Muscle of leg (tissue), 11 donors: Measurements from ENCODE around the gene PRSS22. TPM values are rescaled to one million over a fixed set of nuclear protein-coding genes. Genes with fewer than 3 reads are reported as not detected.

Experiments used
- DNase-seq: peaks from one replicate; pipeline ENCODE4 v3.0.0; 2013
- H3K27ac ChIP-seq: one replicate; pipeline ENCODE4 v1.5.1; 2013; ENCODE audit warnings: mild to moderate bottlenecking, low read length, control low read depth
- H3K27me3 ChIP-seq: one replicate; pipeline ENCODE4 v1.6.1; 2013; ENCODE audit warnings: low read length; ENCODE audit not compliant: control insufficient read depth, insufficient read depth
- H3K36me3 ChIP-seq: one replicate; pipeline ENCODE4 v1.6.1; 2013; ENCODE audit warnings: low read length; ENCODE audit not compliant: control insufficient read depth, insufficient read depth
- H3K4me1 ChIP-seq: one replicate; pipeline ENCODE4 v1.6.1; 2013; ENCODE audit warnings: low read length; ENCODE audit not compliant: control insufficient read depth, insufficient read depth
- H3K4me3 ChIP-seq: one replicate; pipeline ENCODE4 v1.5.1; 2013; ENCODE audit warnings: low read length, control low read depth
- H3K9me3 ChIP-seq: replicated peaks from 2 replicates; pipeline ENCODE4 v1.6.1; 2013; ENCODE audit warnings: low read depth, low read length; ENCODE audit not compliant: control insufficient read depth
- WGBS: methylation state at CpG from one replicate; pipeline ENCODE4 v1.1.5; 2013; ENCODE audit warnings: missing lambda C conversion rate; ENCODE audit not compliant: insufficient coverage; 5-methylcytosine and 5-hydroxymethylcytosine counted together
- polyA plus RNA-seq, 8 donors: library from polyadenylated mRNA; unstranded; fragments of 120-200 nt; gene quantifications; one replicate each; pipeline versions ENCODE4 v1.2.1 to v1.2.3, GENCODE V29; 2013; ENCODE audit warnings: inconsistent platforms in 1 of 8, low replicate concordance in 1 of 8; ENCODE audit not compliant: insufficient read length in 8 of 8, insufficient read depth in 1 of 8
- total RNA-seq: library from RNA; stranded (reverse); fragments of 120-200 nt; gene quantifications from one replicate; pipeline ENCODE4 v1.2.4, GENCODE V29; 2013

The PRSS22 gene
- total and polyA plus RNA-seq, 9 donors = 0.94 TPM; not detected in 7

DNA sequence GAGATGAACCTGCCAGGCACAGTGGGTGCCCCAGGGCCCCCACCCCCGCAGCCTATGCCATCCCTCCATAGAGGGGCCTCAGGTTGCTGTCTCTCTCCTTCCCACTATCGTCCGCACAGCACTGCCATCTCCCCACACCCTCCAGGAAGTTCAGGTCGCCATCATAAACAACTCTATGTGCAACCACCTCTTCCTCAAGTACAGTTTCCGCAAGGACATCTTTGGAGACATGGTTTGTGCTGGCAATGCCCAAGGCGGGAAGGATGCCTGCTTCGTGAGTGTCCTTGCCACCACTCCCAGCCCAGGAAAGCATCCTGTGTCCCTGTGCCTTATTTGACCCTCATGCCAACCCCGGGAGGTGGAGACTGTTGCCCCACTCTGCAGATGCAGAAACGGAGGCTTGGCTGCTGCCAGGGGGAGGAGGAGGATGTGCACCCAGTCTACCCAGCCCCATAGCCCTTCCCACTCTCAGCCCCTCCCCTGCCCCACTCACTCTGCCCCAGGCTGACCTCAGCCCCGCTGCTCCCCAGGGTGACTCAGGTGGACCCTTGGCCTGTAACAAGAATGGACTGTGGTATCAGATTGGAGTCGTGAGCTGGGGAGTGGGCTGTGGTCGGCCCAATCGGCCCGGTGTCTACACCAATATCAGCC, 37.0 kb downstream of the PRSS22 start:
- DNase-seq = no peak
- peaks cover 19% of the 10 kb centered on the region for H3K27me3 ChIP-seq
- 78% methylated on average over 10 of the region's 14 CpGs for WGBS

DNA sequence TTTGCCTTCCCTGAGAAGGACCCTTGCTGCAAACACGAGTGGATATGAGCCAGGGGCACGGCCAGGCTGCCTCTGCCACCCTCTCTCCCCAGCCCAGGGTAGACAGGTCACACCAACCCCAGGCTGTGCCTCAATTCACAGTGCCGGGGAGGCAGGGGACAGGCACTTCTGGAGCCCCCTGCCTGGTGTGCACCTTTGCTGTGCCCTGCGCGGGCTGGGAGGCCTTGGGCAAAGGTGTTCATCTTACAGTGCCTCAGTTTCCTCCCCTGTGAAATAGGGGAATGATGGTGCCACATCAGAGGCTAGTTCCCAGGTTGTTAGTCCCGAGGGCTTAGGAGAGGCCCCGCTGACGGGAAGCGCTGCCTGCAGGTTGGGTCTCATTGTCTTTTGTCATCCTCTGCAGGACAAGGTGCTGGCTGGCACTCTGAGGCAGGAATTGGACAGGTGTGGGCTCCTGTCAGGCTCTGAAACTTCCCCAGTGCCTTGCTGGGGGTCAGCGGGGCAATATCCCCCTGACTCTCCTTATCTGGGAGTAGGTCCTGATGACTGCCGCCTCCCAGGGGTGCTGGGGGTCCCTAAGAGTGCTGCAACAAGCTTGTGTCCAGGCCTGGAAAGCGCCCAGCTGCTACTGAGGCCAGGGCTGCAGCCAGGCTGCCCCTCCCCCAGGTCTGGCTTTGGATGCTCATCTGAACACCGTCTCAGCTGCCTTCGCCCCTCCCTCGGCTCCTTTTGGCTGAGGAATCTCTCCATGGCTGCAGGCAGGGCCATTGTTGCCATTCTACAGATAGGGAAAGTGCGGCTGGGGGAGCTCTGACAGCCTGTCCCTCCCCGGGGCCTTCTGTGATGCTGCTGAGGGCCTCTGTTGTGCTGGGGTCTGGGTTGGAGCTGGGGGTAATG, 37.8 kb downstream of the PRSS22 start:
- Histone ChIP-seq H3K27me3 (peaks cover 15% of the 10 kb centered on the region), H3K4me3 (no peak overlapping the region), H3K4me1 (no peaks in the 10 kb centered on the region), H3K27ac (no peak overlapping the region), H3K36me3 (no peaks in the 10 kb centered on the region), H3K9me3 (no peaks in the 10 kb centered on the region)
- 56% methylated on average over 13 of the region's 17 CpGs for WGBS
- DNase-seq = no peak

More for the DNA sequence above, 37.0 kb downstream of the PRSS22 start:
- H3K36me3 ChIP-seq = no peaks in the 10 kb centered on the region
- no peaks in the 10 kb centered on the region for H3K9me3 ChIP-seq
- H3K27ac ChIP-seq = no peak overlapping the region
- no peak overlapping the region for H3K4me3 ChIP-seq
- no peaks in the 10 kb centered on the region for H3K4me1 ChIP-seq

DNA sequence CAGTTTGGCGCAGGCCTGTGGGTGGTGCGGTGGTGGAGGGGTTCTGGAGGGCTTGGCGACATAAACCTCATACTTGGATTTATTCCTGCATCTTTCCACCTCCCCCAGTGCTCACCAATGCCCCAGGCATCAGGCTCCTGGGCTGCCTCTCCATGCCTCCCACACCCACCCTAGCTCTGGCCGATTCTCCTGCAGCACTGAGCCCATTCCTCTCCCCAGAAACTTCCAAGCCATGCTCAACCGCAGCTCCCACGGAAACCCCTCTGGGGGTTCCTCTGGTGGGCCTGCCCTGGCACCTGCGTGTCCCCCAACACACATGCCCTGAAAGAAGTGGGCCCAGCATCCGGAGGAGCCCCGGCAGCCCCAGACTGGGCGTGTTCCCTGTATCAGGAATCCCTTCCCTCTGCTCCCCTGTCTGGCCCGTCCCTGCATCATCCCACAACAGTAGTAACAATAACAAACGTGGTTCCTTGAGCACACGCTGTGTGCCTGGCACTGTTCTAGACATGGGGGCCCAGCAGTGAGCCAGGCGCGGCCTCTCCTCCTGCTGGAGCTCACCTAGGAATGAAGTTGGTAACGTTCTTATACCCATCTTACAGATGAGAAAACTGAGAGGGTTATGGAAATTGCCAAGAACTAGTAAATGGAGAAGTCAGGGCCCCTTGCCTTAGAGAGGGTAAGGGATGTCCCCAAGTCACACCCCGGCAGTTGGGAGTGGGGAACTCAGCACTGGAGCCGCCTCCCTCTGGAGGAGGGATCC, 38.6 kb downstream of the PRSS22 start:
- H3K27me3 ChIP-seq = peaks cover 17% of the 10 kb centered on the region
- no peak overlapping the region for H3K27ac ChIP-seq
- no peak for DNase-seq
- 78% methylated on average over 11 of the region's 18 CpGs for WGBS
- no peaks in the 10 kb centered on the region for H3K4me1 ChIP-seq
- H3K36me3 ChIP-seq = no peaks in the 10 kb centered on the region
- H3K4me3 ChIP-seq = no peak overlapping the region
- no peaks in the 10 kb centered on the region for H3K9me3 ChIP-seq

DNA sequence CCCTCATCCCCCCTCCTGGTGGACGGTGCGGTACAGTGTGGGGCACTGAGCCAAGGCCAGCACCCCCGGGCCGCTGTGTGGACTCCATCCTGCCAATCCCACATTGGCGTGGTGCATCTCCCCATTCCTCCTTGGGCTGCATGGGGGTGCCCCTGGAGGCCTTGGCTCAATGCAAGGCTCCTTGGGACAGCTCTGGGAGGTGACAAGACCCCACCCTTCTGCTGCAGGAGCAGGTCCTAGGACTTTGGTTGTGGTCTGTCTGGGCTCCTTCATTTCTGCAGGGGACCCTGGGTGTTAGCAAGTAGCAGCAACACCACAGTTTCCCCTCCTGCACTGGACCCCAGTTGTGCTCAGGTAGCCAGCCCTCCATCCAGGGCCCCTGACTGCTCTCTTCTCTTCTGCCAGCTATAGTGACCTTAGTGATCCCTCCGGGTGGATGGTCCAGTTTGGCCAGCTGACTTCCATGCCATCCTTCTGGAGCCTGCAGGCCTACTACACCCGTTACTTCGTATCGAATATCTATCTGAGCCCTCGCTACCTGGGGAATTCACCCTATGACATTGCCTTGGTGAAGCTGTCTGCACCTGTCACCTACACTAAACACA, 39.6 kb downstream of the PRSS22 start:
- Histone ChIP-seq H3K36me3 (no peaks in the 10 kb centered on the region), H3K4me3 (no peak overlapping the region), H3K9me3 (no peaks in the 10 kb centered on the region), H3K4me1 (no peaks in the 10 kb centered on the region), H3K27ac (no peak overlapping the region), H3K27me3 (peaks cover 17% of the 10 kb centered on the region)
- DNase-seq = no peak
- WGBS = 81% methylated on average over 7 of the region's 10 CpGs

DNA sequence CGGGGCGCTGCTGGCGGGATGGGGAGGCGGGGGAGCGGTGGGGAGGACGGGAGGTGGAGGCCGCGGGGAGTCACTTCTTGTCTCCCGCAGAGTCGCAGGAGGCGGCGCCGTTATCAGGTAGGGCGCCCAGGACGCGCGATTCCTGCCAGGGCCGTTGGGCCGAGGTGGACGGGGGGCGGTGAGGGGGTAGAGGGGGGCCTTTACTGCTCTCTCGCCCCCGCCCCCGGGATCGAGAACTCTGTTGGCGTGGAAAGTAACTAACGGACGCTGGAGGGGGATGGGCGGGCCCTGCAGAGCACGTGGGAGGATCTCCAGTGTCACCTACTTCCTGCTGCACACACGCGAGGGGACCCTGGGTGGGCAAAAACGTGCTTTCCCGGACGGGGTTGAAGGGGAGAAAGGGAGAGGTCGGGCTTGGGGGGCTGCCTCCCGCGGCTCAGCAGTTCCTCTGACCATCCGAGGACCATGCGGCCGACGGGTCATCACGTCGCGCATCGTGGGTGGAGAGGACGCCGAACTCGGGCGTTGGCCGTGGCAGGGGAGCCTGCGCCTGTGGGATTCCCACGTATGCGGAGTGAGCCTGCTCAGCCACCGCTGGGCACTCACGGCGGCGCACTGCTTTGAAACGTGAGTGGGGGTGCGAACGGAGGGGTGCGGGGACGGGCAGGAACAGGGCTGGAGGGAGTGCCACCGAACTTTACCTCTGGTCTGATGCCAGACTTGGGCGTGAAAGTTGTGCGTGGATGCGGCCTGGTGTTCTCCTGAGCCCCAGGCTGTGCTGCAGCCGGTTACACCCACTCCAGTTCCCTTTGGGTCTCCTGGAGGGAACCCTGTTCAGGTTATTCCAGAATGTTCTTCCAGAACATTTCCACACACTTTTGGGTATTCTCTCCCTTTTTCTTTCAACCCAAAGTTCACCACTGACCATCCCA, 40.4 kb downstream of the PRSS22 start:
- Histone ChIP-seq H3K4me3 (no peak overlapping the region), H3K27me3 (peaks cover 17% of the 10 kb centered on the region), H3K4me1 (no peaks in the 10 kb centered on the region), H3K36me3 (no peaks in the 10 kb centered on the region), H3K9me3 (no peaks in the 10 kb centered on the region), H3K27ac (no peak overlapping the region)
- WGBS = 64% methylated on average over 50 of the region's 68 CpGs
- DNase-seq = no peak

DNA sequence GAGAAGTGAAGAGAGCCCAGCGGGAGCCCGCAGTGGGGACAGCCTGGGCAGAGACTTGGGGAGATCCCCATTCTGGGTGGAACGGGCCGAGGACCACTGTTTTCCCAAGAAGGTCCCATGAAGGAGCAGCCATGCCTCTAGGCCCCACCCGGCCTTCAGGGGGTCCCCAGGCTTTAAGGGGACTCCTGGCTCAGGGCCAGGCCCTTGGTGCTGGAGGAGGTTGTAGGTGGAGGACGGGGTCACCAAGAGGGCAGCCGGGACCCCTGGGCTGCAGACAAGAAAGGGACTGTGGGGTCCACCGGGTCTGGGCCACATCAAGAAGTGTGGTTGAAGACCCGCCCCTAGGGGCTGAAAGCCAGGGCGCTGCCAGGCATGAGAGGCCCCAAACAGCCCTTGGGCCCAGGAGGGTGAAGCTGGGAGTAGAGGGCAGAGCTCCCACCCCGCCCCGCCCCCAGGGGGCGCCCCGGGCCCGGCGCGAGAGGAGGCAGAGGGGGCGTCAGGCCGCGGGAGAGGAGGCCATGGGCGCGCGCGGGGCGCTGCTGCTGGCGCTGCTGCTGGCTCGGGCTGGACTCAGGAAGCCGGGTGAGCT, 41.1 kb downstream of the PRSS22 start, which contains the start of gene PRSS21:
Gene PRSS21, plus strand, starts transcription at position 487 of the 589 bp plus-strand sequence. Its CDS starts 32 bp downstream, at position 519.
- Histone ChIP-seq H3K27ac (no peak within 1 kb of the TSS), H3K4me3 (no peak within 1 kb of the TSS), H3K4me1 (peaks cover 2% of the 10 kb centered on the region), H3K27me3 (peaks cover 17% of the 10 kb centered on the region), H3K36me3 (no peaks in the 10 kb centered on the region), H3K9me3 (no peaks in the 10 kb centered on the region)
- no peak for DNase-seq
- 57% methylated on average over 26 of the region's 28 CpGs for WGBS

DNA sequence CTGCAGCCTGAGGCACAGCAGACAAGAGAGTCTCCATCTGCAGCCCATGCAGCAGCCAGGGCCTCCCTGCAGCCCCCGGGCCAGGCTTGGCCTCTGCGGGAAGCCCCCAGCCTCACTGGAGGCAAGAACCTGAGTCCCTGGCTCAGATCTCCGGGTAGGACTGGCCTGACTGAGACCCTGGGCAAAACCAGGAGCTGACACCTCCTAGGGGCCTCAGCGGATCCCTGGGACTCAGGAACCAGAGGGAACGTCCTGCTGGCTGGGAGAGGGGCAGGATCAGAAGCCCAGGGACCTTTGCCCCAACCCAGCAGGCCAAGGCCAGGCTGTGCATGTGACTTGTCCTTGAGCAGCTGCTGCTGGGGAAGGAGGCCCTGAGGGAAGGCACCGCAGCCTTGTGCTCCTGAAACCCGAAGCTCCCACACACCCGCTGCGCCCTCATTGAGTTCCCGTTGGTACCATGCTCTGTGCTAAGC, 42.6 kb downstream of the PRSS22 start:
- Histone ChIP-seq H3K27me3 (peaks cover 15% of the 10 kb centered on the region), H3K27ac (no peak overlapping the region), H3K9me3 (no peaks in the 10 kb centered on the region), H3K4me1 (peaks cover 4% of the 10 kb centered on the region), H3K4me3 (no peak overlapping the region), H3K36me3 (no peaks in the 10 kb centered on the region)
- DNase-seq = no peak
- 72% methylated on average over 7 of the region's 10 CpGs for WGBS

DNA sequence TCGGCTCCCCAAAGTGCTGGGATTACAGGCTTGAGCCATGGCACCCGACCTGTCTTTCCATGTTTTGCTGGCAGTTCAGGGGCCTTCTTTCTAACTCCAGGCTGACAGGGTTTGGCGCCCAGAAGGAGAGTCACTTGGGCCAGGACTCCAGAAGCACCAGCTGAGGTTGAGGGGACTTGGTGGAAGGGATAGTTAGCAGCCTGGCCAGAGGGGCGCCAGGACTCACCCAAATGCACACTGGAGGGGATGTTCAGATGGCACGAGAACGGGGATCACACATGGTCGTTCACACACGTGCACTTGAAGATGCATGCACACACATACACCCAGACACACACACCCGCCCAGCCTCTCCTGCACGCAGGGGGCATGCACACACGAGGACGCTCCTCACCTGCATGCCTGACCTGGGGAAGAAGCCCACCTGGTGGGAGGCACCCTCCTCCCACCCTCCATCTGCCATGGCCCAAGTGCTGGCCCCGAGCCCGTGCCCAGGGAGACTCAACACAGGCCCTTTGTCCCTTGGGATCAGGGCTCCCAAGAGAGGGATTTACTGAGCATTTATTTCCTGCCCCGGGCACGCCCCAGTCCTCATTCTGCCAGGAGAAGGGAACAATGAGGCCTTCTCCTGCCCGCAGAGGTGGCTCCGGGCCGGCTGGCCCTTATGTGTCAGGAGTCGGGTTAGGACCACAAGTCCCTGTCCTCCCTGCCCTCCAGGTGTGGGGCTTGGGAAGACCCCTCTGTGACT, 43.2 kb downstream of the PRSS22 start:
- H3K4me1 ChIP-seq = peaks cover 4% of the 10 kb centered on the region
- no peak for DNase-seq
- 74% methylated on average over 14 of the region's 20 CpGs for WGBS
- H3K27me3 ChIP-seq = peaks cover 12% of the 10 kb centered on the region
- no peak overlapping the region for H3K4me3 ChIP-seq
- H3K36me3 ChIP-seq = no peaks in the 10 kb centered on the region
- no peak overlapping the region for H3K27ac ChIP-seq
- no peaks in the 10 kb centered on the region for H3K9me3 ChIP-seq
